SK-N-SH (cell line): ENCODE data around the gene COP1. TPM values are rescaled to one million over a fixed set of nuclear protein-coding genes. Genes with fewer than 3 reads are reported as not detected.

Source experiments
- CTCF ChIA-PET: fragments of 300-600, 350-600 bp; formaldehyde crosslinking; extraction: SDS; loops from one replicate; lab custom pipeline; 2021; lab: Yijun Ruan, JAX
- POLR2A ChIA-PET: fragments of 350-600 bp; sonication (Branson Sonifier 250); formaldehyde crosslinking; extraction: SDS; loops from one replicate; lab custom pipeline; 2020; ENCODE audit warnings: antibody characterized with exemption, inconsistent platforms; lab: Yijun Ruan, JAX
- DNase-seq: peaks from one replicate; pipeline ENCODE4 v3.0.0; 2012
- H2AFZ ChIP-seq: fragments of 200-600 bp; sonication (generic); 2 replicates; pipeline ENCODE4 v1.8.1; 2016; ENCODE audit warnings: antibody characterized with exemption, mild to moderate bottlenecking, low read depth
- H3F3A ChIP-seq: fragments of 200-600 bp; sonication (generic); replicated peaks from 2 replicates; pipeline ENCODE3; 2016; ENCODE audit warnings: antibody characterized with exemption, mild to moderate bottlenecking; ENCODE audit not compliant: insufficient read depth
- H3K27ac ChIP-seq, 2 experiments: fragments of 200-500 bp in 1 of 2; fragments of 200-600 bp in 1 of 2; sonication (Bioruptor generic) in 1 of 2; sonication (generic), shearing (Covaris generic) in 1 of 2; 2 replicates each; pipeline versions ENCODE4 v1.5.1 to v1.6.1; 2014 to 2016; ENCODE audit warnings: low read depth in 2 of 2, inconsistent platforms in 1 of 2, low read length in 1 of 2, mild to moderate bottlenecking in 1 of 2, mixed read lengths in 1 of 2
- H3K27me3 ChIP-seq: fragments of 200-600 bp; sonication (generic), shearing (Covaris generic); 2 replicates; pipeline ENCODE4 v1.6.1; 2016; ENCODE audit warnings: mixed run types; ENCODE audit not compliant: insufficient read depth
- H3K36me3 ChIP-seq, 2 experiments: fragments of 200-500 bp in 1 of 2; fragments of 200-600 bp in 1 of 2; sonication (Bioruptor generic) in 1 of 2; sonication (generic) in 1 of 2; replicated peaks in 1 of 2; 2 replicates each; pipeline versions ENCODE3 to v1.5.1; 2014 to 2016; ENCODE audit warnings: low read length in 1 of 2, mild to moderate bottlenecking in 1 of 2; ENCODE audit not compliant: insufficient read depth in 2 of 2, control insufficient read depth in 1 of 2
- H3K4me1 ChIP-seq, 2 experiments: fragments of 200-500 bp in 1 of 2; fragments of 200-600 bp in 1 of 2; sonication (Bioruptor generic) in 1 of 2; sonication (generic), shearing (Covaris generic) in 1 of 2; 2 replicates each; pipeline versions ENCODE4 v1.5.1 to v1.6.1; 2014 to 2016; ENCODE audit warnings: low read depth in 1 of 2, low read length in 1 of 2, mixed run types in 1 of 2; ENCODE audit not compliant: insufficient read depth in 2 of 2, control insufficient read depth in 1 of 2
- H3K4me2 ChIP-seq: fragments of 200-600 bp; sonication (generic), shearing (Covaris generic); 2 replicates; pipeline ENCODE4 v1.6.1; 2017; ENCODE audit warnings: mixed run types
- H3K4me3 ChIP-seq, 2 experiments: fragments of 200-500 bp in 1 of 2; fragments of 200-600 bp in 1 of 2; sonication (Bioruptor generic) in 1 of 2; sonication (generic), shearing (Covaris generic) in 1 of 2; 2 replicates each; pipeline versions ENCODE4 v1.5.1 to v1.8.1; 2014 to 2016; ENCODE audit warnings: low read depth in 2 of 2, inconsistent platforms in 1 of 2, low read length in 1 of 2, mild to moderate bottlenecking in 1 of 2, mixed read lengths in 1 of 2, moderate library complexity in 1 of 2
- H3K79me2 ChIP-seq: fragments of 200-600 bp; sonication (generic); 2 replicates; pipeline ENCODE4 v1.8.1; 2017; ENCODE audit warnings: mild to moderate bottlenecking; ENCODE audit not compliant: insufficient read depth
- H3K9ac ChIP-seq: fragments of 200-600 bp; sonication (generic); 2 replicates; pipeline ENCODE4 v1.6.1; 2017; ENCODE audit warnings: mixed run types
- H3K9me2 ChIP-seq: fragments of 200-600 bp; sonication (generic); 2 replicates; pipeline ENCODE4 v1.6.1; 2017; ENCODE audit warnings: mixed run types
- H3K9me3 ChIP-seq: fragments of 200-600 bp; sonication (generic); 2 replicates; pipeline ENCODE4 v1.6.1; 2017; ENCODE audit warnings: mixed run types, mild to moderate bottlenecking, moderate library complexity
- H4K20me1 ChIP-seq: fragments of 200-600 bp; sonication (generic); 2 replicates; pipeline ENCODE4 v1.6.1; 2017; ENCODE audit warnings: mild to moderate bottlenecking, mixed run types; ENCODE audit not compliant: insufficient read depth
- CTCF ChIP-seq: fragments of 200-600 bp; sonication (generic); IDR thresholded peaks from 2 replicates; pipeline ENCODE4 v1.6.1; 2017; ENCODE audit warnings: antibody characterized with exemption, mild to moderate bottlenecking, moderate library complexity
- ELF1 ChIP-seq: IDR thresholded peaks from 2 replicates; pipeline ENCODE4 v1.4.0; 2012
- EP300 ChIP-seq, 2 experiments: IDR thresholded peaks; 2 replicates each; pipeline versions ENCODE4 v1.4.0 to v1.6.1; 2012; ENCODE audit warnings: borderline replicate concordance in 1 of 2, low read depth in 1 of 2, low read length in 1 of 2
- FOXJ3 ChIP-seq: sonication (generic); formaldehyde crosslinking; IDR thresholded peaks from 2 replicates; pipeline ENCODE4 v1.5.1; 2020; ENCODE audit warnings: mild to moderate bottlenecking, missing genetic modification reagents
- GABPA ChIP-seq: IDR thresholded peaks from 2 replicates; pipeline ENCODE4 v1.4.0; 2012; ENCODE audit warnings: low read depth, mild to moderate bottlenecking
- GATA2 ChIP-seq: sonication (generic); formaldehyde crosslinking; IDR thresholded peaks from 2 replicates; pipeline ENCODE4 v1.5.0; 2020; ENCODE audit warnings: mild to moderate bottlenecking, missing genetic modification reagents
- IRF3 ChIP-seq: fragments of 150-350 bp; IDR thresholded peaks from 2 replicates; pipeline ENCODE4 v1.6.1; 2016; ENCODE audit warnings: mild to moderate bottlenecking, low read depth, low read length
- JUND ChIP-seq: IDR thresholded peaks from 2 replicates; pipeline ENCODE4 v1.4.0; 2012
- MXI1 ChIP-seq: IDR thresholded peaks from 2 replicates; pipeline ENCODE4 v1.6.1; 2012; ENCODE audit warnings: mild to moderate bottlenecking, low read depth, low read length, improper control_type of control experiment
- NFIC ChIP-seq: IDR thresholded peaks from 2 replicates; pipeline ENCODE4 v1.4.0; 2012; ENCODE audit warnings: borderline replicate concordance
- NRF1 ChIP-seq: IDR thresholded peaks from 2 replicates; pipeline ENCODE4 v1.6.1; 2012; ENCODE audit warnings: low read depth, mild to moderate bottlenecking, low read length
- RAD21 ChIP-seq: IDR thresholded peaks from 2 replicates; pipeline ENCODE4 v1.6.1; 2012; ENCODE audit warnings: mild to moderate bottlenecking, low read length
- RCOR1 ChIP-seq: fragments of 150-350 bp; IDR thresholded peaks from 2 replicates; pipeline ENCODE4 v1.6.1; 2017; ENCODE audit warnings: antibody characterized with exemption, low read length
- REST ChIP-seq: IDR thresholded peaks from 2 replicates; pipeline ENCODE4 v1.6.1; 2012; ENCODE audit warnings: mild to moderate bottlenecking, low read depth, low read length, moderate library complexity
- RFX5 ChIP-seq: IDR thresholded peaks from 2 replicates; pipeline ENCODE4 v1.6.1; 2012; ENCODE audit warnings: mild to moderate bottlenecking, improper control_type of control experiment, low read length
- SIN3A ChIP-seq: IDR thresholded peaks from 2 replicates; pipeline ENCODE4 v1.6.1; 2012; ENCODE audit warnings: low read depth, mild to moderate bottlenecking, low read length, moderate library complexity, borderline replicate concordance
- TAF1 ChIP-seq: IDR thresholded peaks from 2 replicates; pipeline ENCODE4 v1.6.1; 2012; ENCODE audit warnings: low read depth, mild to moderate bottlenecking, low read length, moderate library complexity, borderline replicate concordance
- TEAD4 ChIP-seq: IDR thresholded peaks from 2 replicates; pipeline ENCODE4 v1.4.0; 2012; ENCODE audit warnings: mild to moderate bottlenecking, borderline replicate concordance; ENCODE audit not compliant: insufficient read depth
- USF2 ChIP-seq: fragments of 150-350 bp; IDR thresholded peaks from 2 replicates; pipeline ENCODE4 v1.6.1; 2017; ENCODE audit warnings: antibody characterized with exemption, low read length, low read depth, borderline replicate concordance
- WGBS: methylation state at CpG from one replicate; pipeline ENCODE4 v1.1.6; 2017; ENCODE audit warnings: low lambda C conversion rate; 5-methylcytosine and 5-hydroxymethylcytosine counted together
- polyA plus RNA-seq, 3 experiments: library from polyadenylated mRNA; depleted of rRNA; stranded (reverse); fragments of >200 nt; gene quantifications; 2 replicates each; pipeline ENCODE4 v1.2.3, GENCODE V29; 2012
- TF ChIP-seq, protein P1 (sequence below): IDR thresholded peaks from 2 replicates; pipeline ENCODE4; 2012

The COP1 gene
- polyA plus RNA-seq, 1 of the 3 experiments (the other 2 are of a cell fraction), result 10.3 TPM

GRCh38 chr1:175935166-175935565 is 271.9 kb downstream of the COP1 start (continued):
- TF ChIP-seq USF2 (no peak), FOXJ3 (CRISPR knock-in tag) (no peak), TEAD4 (no peak), CTCF (no peak), RFX5 (no peak), TAF1 (no peak), ELF1 (no peak), JUND (no peak), RCOR1 (no peak), REST (no peak)
- TF ChIP-seq, all 33 proteins: peak for 0

DNA sequence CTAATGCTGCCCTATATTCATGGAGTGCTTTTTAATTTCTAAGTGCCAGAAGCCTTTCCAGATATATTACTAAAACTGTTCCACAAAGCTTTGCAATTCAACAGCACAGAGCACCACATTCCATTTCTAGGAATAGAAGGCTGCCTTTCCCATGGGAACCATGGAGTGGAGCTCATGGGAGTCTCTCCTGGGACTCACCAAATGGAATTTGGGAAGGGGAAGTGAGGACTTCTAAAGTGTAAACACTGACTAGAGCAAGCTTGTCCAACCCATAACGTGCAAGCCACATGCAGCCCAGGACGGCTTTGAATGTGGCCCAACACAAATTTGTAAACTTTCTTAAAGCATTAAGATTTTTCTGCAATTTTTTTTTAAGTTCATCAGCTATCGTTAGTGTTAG is 273.3 kb downstream of the COP1 start:
- Histone ChIP-seq H4K20me1 (no peaks in the 10 kb centered on the region), H3K4me3 (no peak overlapping the region), H3K9me2 (no peaks in the 10 kb centered on the region), H3K9ac (no peak overlapping the region), H3F3A (no peaks in the 10 kb centered on the region), H3K27ac (no peak overlapping the region), H3K4me1 (no peaks in the 10 kb centered on the region), H3K9me3 (no peaks in the 10 kb centered on the region), H3K36me3 (peaks cover 0 to 15% of the 10 kb centered on the region in 2 experiments), H2AFZ (no peak overlapping the region), H3K4me2 (no peak overlapping the region), H3K27me3 (no peaks in the 10 kb centered on the region), H3K79me2 (no peaks in the 10 kb centered on the region)
- ChIA-PET CTCF (interaction anchor here (0.7 to 1.5 kb wide), 2 partner anchors 116 to 189 kb away, joined by 3 read pairs; no protein-coding TSS in a partner anchor), POLR2A (no interaction called here)
- TF ChIP-seq RCOR1, result no peak
- no peak for TF ChIP-seq FOXJ3 (CRISPR knock-in tag)
- TF ChIP-seq REST, result no peak
- no peak for TF ChIP-seq IRF3
- no peak for TF ChIP-seq NFIC
- TF ChIP-seq RAD21, result no peak
- TF ChIP-seq, protein P1, sequence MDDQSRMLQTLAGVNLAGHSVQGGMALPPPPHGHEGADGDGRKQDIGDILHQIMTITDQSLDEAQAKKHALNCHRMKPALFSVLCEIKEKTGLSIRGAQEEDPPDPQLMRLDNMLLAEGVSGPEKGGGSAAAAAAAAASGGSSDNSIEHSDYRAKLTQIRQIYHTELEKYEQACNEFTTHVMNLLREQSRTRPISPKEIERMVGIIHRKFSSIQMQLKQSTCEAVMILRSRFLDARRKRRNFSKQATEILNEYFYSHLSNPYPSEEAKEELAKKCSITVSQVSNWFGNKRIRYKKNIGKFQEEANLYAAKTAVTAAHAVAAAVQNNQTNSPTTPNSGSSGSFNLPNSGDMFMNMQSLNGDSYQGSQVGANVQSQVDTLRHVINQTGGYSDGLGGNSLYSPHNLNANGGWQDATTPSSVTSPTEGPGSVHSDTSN, result no peak
- TF ChIP-seq GABPA, result no peak
- TF ChIP-seq GATA2, result no peak
- TF ChIP-seq NRF1, result no peak
- no peak for TF ChIP-seq MXI1
- no peak for TF ChIP-seq SIN3A
- TF ChIP-seq ELF1, result no peak
- TF ChIP-seq EP300 (IDR thresholded peaks at IDR 0.05; ENCODE audit: borderline replicate concordance in 1 of 2, low read depth in 1 of 2, low read length in 1 of 2), result no peak
- no peak for DNase-seq
- 93% methylated on average over 3 of the region's 3 CpGs for WGBS
